B cell (primary cell): ENCODE results near the gene ANKRD9. TPM values are rescaled to one million over a fixed set of nuclear protein-coding genes. Genes with fewer than 3 reads are reported as not detected.

ENCODE experiments used
- ATAC-seq: fragments of 200-7000 bp; cut with Tn5 transposase; one replicate; pipeline ENCODE4 v1.10.0; 2021; ENCODE audit warnings: low read depth, mild to moderate bottlenecking, moderate number of reproducible peaks, moderate library complexity
- CTCF ChIA-PET: fragments of 350-600 bp; sonication (Branson Sonifier 250); formaldehyde crosslinking; loops from one replicate; lab custom pipeline; 2021; ENCODE audit warnings: antibody characterized with exemption, inconsistent platforms; lab: Charles Lee
- POLR2A ChIA-PET: fragments of 350-600 bp; sonication (Branson Sonifier 250); formaldehyde crosslinking; loops from one replicate; lab custom pipeline; 2021; ENCODE audit warnings: antibody characterized with exemption; lab: Charles Lee
- DNase-seq: peaks from one replicate; pipeline ENCODE4 v3.0.0; 2013
- H2AFZ ChIP-seq: 2 replicates; pipeline ENCODE4 v1.6.1; 2012; ENCODE audit warnings: mild to moderate bottlenecking, low read depth, low read length; ENCODE audit not compliant: insufficient read depth, poor library complexity, severe bottlenecking
- H3K27ac ChIP-seq, 2 donors: 1 replicate in 1 of 2; 2 replicates in 1 of 2; pipeline ENCODE4 v1.5.1; 2012 to 2013; ENCODE audit warnings: low read length in 2 of 2, mild to moderate bottlenecking in 2 of 2, moderate library complexity in 1 of 2
- H3K27me3 ChIP-seq, 4 experiments: fragments of 200-600 bp in 1 of 4; sonication (generic) in 1 of 4; replicated peaks in 1 of 4; 1 replicate in 2 of 4; 2 replicates in 2 of 4; pipeline versions ENCODE4 v1.6.1 to v1.7.0; 2013 to 2016; ENCODE audit warnings: low read length in 3 of 4, mild to moderate bottlenecking in 2 of 4, mixed read lengths in 1 of 4, moderate library complexity in 1 of 4; ENCODE audit not compliant: insufficient read depth in 4 of 4, control insufficient read depth in 3 of 4; ENCODE audit errors: control extremely low read depth in 1 of 4
- H3K36me3 ChIP-seq, 2 experiments: replicated peaks in 1 of 2; 1 replicate in 1 of 2; 2 replicates in 1 of 2; pipeline versions ENCODE4 v1.6.1 to v1.7.1; 2013; ENCODE audit warnings: low read length in 1 of 2; ENCODE audit not compliant: insufficient read depth in 2 of 2, control insufficient read depth in 1 of 2; ENCODE audit errors: control extremely low read depth in 1 of 2, extremely low read depth in 1 of 2
- H3K4me1 ChIP-seq, 2 donors: fragments of 200-600 bp in 1 of 2; sonication (generic) in 1 of 2; 1 replicate in 1 of 2; 2 replicates in 1 of 2; pipeline versions ENCODE4 v1.5.1 to v1.6.1; 2013 to 2017; ENCODE audit warnings: low read length in 2 of 2; ENCODE audit not compliant: control insufficient read depth in 2 of 2, insufficient read depth in 2 of 2
- H3K4me2 ChIP-seq: replicated peaks from 2 replicates; pipeline ENCODE3; 2012; ENCODE audit warnings: mild to moderate bottlenecking, low read depth, low read length; ENCODE audit not compliant: poor library complexity, severe bottlenecking
- H3K4me3 ChIP-seq, 5 experiments: fragments of 200-600 bp in 1 of 5; sonication (generic) in 1 of 5; 1 replicate in 3 of 5; 2 replicates in 2 of 5; pipeline versions ENCODE4 v1.5.1 to v1.7.0; 2011 to 2016; ENCODE audit warnings: low read length in 4 of 5, mild to moderate bottlenecking in 4 of 5, low read depth in 2 of 5, control low read depth in 1 of 5, moderate library complexity in 1 of 5; ENCODE audit not compliant: insufficient read depth in 1 of 5; ENCODE audit errors: control extremely low read depth in 1 of 5, extremely low read depth in 1 of 5
- H3K79me2 ChIP-seq: fragments of 200-600 bp; sonication (generic); one replicate; pipeline ENCODE4 v1.6.0; 2016; ENCODE audit warnings: low read length; ENCODE audit not compliant: control insufficient read depth, insufficient read depth
- H3K9ac ChIP-seq: fragments of 200-600 bp; sonication (generic); 2 replicates; pipeline ENCODE4 v1.6.1; 2017; ENCODE audit warnings: mild to moderate bottlenecking, low read length, moderate library complexity
- H3K9me3 ChIP-seq, 3 donors: one replicate each; pipeline versions ENCODE4 v1.6.1 to v1.7.1; 2013; ENCODE audit warnings: low read length in 2 of 3; ENCODE audit not compliant: control insufficient read depth in 2 of 3, insufficient read depth in 1 of 3; ENCODE audit errors: control extremely low read depth in 1 of 3
- H4K20me1 ChIP-seq: 2 replicates; pipeline ENCODE4 v1.6.0; 2012; ENCODE audit warnings: mild to moderate bottlenecking, low read length; ENCODE audit not compliant: insufficient read depth, control insufficient read depth, poor library complexity, severe bottlenecking
- H3K27ac Mint-ChIP-seq: one replicate; pipeline ENCODE4 v1.8.0; 2021; ENCODE audit warnings: mixed read lengths
- H3K27me3 Mint-ChIP-seq: one replicate; pipeline ENCODE4 v1.8.0; 2021; ENCODE audit warnings: mixed read lengths
- H3K4me1 Mint-ChIP-seq: one replicate; pipeline ENCODE4 v1.8.0; 2021; ENCODE audit warnings: mixed read lengths
- H3K4me3 Mint-ChIP-seq: one replicate; pipeline ENCODE4 v1.8.0; 2021; ENCODE audit warnings: mixed read lengths
- H3K9me3 Mint-ChIP-seq: one replicate; pipeline ENCODE4 v1.8.0; 2022; ENCODE audit warnings: mixed read lengths; ENCODE audit not compliant: insufficient read depth
- EZH2 ChIP-seq: IDR thresholded peaks from 2 replicates; pipeline ENCODE4 v1.6.1; 2012; ENCODE audit warnings: borderline replicate concordance, low read depth, mild to moderate bottlenecking, moderate library complexity, low read length; ENCODE audit not compliant: insufficient read depth, poor library complexity, severe bottlenecking
- WGBS: methylation state at CpG from one replicate; pipeline ENCODE4 v1.1.5; 2013; ENCODE audit warnings: missing lambda C conversion rate; ENCODE audit not compliant: insufficient coverage; 5-methylcytosine and 5-hydroxymethylcytosine counted together
- intact Hi-C: fragments of 100-400 bp; cut with micrococcal nuclease; formaldehyde crosslinking; loops from one replicate; pipeline ENCODE4 v1.10.0; 2022
- polyA plus RNA-seq: library from polyadenylated mRNA; depleted of rRNA; stranded (reverse); fragments of >200 nt; gene quantifications from 2 replicates; pipeline ENCODE4 v1.2.3, GENCODE V29; 2012
- total RNA-seq, 2 donors: library from RNA; stranded (reverse); fragments of 120-200 nt in 1 of 2; gene quantifications; 1 replicate in 1 of 2; 2 replicates in 1 of 2; pipeline versions ENCODE4 v1.2.3 to v1.2.4, GENCODE V29; 2013 to 2022
- TF ChIP-seq, protein P1 (sequence below): fragments of 200-600 bp; IDR thresholded peaks from one replicate; pipeline ENCODE4 v1.8.0; 2022; ENCODE audit warnings: antibody characterized with exemption, mild to moderate bottlenecking

The ANKRD9 gene
- total and polyA plus RNA-seq, 2 donors (not counting 1 experiment from before 2014, with no cell fraction given): 1.4 to 1.5 TPM

DNA sequence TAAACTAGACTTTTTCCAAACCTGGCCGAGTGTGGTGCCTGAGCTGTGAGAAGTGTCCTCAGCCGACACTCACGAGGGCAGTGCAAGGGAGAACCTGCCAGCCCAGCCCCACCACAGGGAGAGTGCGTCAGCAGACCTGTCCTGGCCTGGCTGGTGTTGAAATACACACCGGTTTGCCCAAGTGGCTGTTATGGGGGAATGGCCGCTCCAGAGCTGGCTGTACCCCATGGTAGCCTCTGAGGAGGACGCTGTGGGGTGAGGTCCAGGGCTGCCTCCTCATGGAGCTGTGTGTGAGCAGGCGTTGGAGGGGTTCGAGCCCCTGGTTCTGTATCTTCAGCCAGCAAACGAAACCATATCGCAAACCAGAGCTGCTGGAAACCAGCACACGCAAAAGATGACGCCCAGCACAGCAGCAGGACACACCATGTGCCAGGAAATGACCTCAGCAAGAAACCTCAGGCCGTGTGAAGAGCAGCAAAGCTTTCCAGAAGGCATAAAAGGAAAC, 9.4 kb downstream of the ANKRD9 start:
- Mint-ChIP-seq H3K4me3 (no peak overlapping the region), H3K4me1 (no peaks in the 10 kb centered on the region), H3K27ac (no peak overlapping the region), H3K27me3 (no peaks in the 10 kb centered on the region), H3K9me3 (no peaks in the 10 kb centered on the region)
- POLR2A ChIA-PET: no interaction called here
- DNase-seq (no peak), ATAC-seq (no peak)
- Histone ChIP-seq H3K4me1 (no peaks in the 10 kb centered on the region), H3K4me3 (no peak overlapping the region), H3K27me3 (no peaks in the 10 kb centered on the region), H4K20me1 (no peaks in the 10 kb centered on the region), H3K27ac (no peak overlapping the region), H2AFZ (no peak overlapping the region), H3K9ac (no peak overlapping the region), H3K9me3 (no peaks in the 10 kb centered on the region), H3K79me2 (no peaks in the 10 kb centered on the region), H3K4me2 (no peak overlapping the region), H3K36me3 (peaks cover 0 to 4% of the 10 kb centered on the region in 2 experiments)
- intact Hi-C loops: no loop called here
- TF ChIP-seq, protein P1, sequence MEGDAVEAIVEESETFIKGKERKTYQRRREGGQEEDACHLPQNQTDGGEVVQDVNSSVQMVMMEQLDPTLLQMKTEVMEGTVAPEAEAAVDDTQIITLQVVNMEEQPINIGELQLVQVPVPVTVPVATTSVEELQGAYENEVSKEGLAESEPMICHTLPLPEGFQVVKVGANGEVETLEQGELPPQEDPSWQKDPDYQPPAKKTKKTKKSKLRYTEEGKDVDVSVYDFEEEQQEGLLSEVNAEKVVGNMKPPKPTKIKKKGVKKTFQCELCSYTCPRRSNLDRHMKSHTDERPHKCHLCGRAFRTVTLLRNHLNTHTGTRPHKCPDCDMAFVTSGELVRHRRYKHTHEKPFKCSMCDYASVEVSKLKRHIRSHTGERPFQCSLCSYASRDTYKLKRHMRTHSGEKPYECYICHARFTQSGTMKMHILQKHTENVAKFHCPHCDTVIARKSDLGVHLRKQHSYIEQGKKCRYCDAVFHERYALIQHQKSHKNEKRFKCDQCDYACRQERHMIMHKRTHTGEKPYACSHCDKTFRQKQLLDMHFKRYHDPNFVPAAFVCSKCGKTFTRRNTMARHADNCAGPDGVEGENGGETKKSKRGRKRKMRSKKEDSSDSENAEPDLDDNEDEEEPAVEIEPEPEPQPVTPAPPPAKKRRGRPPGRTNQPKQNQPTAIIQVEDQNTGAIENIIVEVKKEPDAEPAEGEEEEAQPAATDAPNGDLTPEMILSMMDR: no peak
- no peak for TF ChIP-seq EZH2
- WGBS: 92% methylated on average over 13 of the region's 14 CpGs
- CTCF ChIA-PET: no interaction called here

- DNase-seq: no peak
- no peak overlapping the region for H3K27ac Mint-ChIP-seq
- no peak overlapping the region for H3K4me2 ChIP-seq
- no peaks in the 10 kb centered on the region for H3K9me3 ChIP-seq
- H2AFZ ChIP-seq: no peak overlapping the region
- H3K27ac ChIP-seq: no peak overlapping the region
- intact Hi-C loops: no loop called here
- H3K9me3 Mint-ChIP-seq: no peaks in the 10 kb centered on the region
- no peak overlapping the region for H3K9ac ChIP-seq
- H3K4me1 Mint-ChIP-seq: no peaks in the 10 kb centered on the region
- H3K4me3 ChIP-seq: no peak overlapping the region
- no peak for ATAC-seq
- H3K27me3 Mint-ChIP-seq: no peaks in the 10 kb centered on the region
- POLR2A ChIA-PET: no interaction called here
- 92% methylated on average over 21 of the region's 23 CpGs for WGBS
- no peak overlapping the region for H3K4me3 Mint-ChIP-seq
- no peaks in the 10 kb centered on the region for H4K20me1 ChIP-seq
- CTCF ChIA-PET: no interaction called here
- no peaks in the 10 kb centered on the region for H3K27me3 ChIP-seq
- no peaks in the 10 kb centered on the region for H3K79me2 ChIP-seq
- TF ChIP-seq, protein P1: no peak
- TF ChIP-seq EZH2: no peak
- H3K4me1 ChIP-seq: no peaks in the 10 kb centered on the region
- peaks cover 0 to 4% of the 10 kb centered on the region in 2 experiments for H3K36me3 ChIP-seq
These were observed 10.0 kb downstream of the ANKRD9 start for GRCh38 chr14:102499401-102500157.
